ENCODE data around the gene PRKAG1.

The PRKAG1 gene

GRCh38 chr12:49049566-49050224 lies 31.1 kb upstream of the PRKAG1 start:
- DNase-seq (ENCODE audit: low read depth), result no peak

GRCh38 chr12:49048953-49049352 lies 30.4 kb upstream of the PRKAG1 start:
- DNase-seq (ENCODE audit: low read depth), result no peak

DNA sequence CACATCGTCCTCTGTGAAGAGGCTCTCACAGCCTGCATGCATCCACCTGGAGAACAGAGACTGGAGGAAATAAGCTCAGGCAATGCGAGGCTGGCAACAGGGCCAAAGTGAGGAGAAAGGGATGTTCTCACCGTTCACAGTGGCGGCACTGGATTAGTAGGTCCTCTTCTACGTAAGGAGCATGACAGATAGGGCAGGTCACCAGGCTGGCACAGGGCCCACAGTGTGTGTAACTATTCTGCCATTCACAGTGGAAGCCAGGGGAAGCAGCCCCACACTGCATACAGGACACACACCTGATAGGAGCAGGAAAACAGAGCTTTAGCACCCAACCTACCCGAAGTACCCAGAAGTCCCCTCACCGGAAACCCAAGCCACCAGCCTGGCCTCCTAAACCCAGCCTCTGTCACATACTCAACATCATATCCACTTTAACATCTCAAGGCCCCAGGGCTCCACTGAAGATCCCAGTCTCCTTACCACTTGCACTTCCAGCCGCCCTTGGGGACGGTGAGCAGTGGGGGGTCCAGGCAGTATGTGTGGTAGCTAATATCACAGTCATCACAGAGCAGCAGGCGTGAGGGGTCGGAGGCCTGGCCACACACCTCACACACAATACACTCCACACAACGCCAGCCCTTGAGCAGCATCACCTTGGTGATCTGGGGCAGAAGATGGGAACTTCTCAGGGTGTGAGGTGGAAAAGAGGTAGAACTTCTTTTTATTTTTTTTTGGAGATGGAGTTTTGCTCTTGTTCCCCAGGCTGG lies 27.7 kb upstream of the PRKAG1 start:
- DNase-seq (ENCODE audit: low read depth), result no peak

- no peak for DNase-seq (ENCODE audit: low read depth)
Measured at GRCh38 chr12:49044660-49045059, 26.1 kb upstream of the PRKAG1 start.

DNA sequence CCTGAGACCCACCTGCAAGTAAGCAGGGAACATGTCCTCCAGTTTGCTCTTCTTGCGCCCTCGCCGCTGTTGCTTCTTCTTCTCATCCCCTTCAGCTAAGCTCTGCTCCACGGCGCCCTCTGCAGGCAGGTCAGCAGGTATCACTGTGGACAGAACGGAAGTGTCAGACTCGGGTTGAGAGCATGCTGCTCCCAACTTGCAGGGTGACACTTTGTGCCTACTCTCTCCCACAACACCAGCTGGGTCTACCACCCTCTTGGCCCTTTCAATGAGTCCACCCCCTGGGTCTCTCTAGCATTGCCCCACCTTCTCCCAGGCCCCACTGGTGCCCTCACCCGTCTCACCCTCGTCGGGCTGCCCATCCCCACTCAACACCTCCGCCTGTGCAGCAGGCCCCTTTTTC lies 25.3 kb upstream of the PRKAG1 start:
- DNase-seq (ENCODE audit: low read depth), result no peak

DNA sequence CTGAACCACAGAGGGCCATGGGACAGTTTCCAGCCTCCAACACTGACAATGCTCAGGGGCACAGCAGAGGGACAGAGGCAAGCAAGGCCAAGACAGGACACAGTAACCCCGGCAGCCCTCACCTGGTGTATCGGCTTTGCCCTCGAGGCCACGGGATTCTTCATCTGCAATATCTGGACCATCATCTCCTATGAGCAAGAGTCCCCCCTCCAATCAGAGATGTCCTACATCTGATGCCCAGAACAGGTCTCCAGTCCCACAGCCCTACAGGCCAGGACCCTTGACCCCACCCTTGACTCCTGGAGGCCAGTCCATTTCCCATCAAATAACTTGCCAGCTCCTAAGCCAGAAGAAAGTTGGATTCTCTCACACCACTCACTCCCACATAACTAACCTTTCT lies 24.7 kb upstream of the PRKAG1 start:
- no peak for DNase-seq (ENCODE audit: low read depth)

DNA sequence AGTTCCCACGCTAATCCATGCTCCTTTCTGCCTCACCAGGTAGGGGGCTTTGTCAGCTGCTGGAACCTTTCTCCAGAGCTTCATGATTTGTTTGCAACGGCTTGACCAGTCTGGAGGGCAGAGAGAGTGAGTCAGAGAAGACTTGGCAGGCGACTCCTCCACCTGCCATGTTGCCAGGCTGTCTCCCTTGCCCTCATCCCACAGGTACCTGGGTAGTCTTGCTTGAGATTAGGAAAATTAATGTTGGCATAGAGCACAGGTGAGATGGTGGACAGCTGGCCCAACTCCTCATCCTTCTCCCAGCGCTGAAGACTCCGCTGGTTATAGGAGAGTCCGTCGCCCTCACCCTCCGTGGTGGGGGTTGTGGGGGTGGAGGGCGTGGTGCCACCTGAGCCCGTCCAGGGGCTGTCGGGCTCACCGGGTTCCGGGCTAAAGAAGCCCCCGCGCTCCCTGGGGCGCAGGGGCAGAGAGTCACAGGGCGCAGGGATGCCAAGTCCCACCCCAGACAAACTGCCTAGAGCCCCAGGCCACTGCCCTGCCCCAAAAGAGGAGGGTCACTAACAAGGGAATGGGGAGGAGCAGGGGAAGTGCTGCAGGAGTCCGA lies 23.4 kb upstream of the PRKAG1 start:
- DNase-seq (ENCODE audit: low read depth), result no peak

DNA sequence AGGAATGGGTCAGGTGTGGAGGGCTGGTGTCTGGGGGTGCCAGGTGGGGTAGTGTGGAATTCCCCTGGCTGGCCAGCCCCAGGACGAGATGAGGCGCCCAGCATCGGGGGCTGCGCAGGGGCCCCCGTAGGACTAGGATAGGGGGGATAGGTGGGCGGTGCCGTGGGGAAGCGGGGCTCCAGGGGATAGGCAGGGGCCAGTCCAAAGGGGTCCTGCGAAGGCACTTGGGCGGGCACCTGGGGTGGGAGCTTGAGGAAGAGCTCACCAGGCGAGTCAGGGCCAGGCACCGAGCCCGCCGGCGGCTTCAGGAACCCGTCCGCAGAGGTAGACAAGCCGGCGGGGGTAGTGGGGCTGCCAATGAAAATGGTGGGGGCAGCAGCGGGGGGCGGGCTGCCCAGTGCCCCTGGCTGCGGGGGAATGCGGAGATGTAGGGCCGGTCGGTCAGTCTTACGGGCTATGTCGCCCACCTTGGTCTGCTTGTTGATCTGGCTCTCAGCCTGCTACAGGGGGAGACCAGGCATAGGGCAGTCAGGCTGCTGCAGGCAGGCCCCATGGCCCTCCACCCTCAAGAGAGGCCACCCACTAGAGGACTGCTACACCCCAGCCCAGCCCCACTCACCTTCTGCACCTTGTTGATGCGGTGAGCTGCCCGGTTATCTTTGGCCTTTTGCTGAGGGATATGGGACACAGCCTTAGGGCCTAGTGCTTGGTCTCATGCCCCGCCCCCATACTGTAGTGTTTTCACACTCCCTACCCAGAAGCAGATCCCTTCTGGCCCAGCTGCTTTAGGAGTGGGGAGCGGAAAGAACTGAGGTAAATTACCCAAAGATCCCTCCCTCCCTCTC lies 22.7 kb upstream of the PRKAG1 start:
- no peak for DNase-seq (ENCODE audit: low read depth)

- no peak for DNase-seq (ENCODE audit: low read depth)
Measured at GRCh38 chr12:49040364-49040855, 21.8 kb upstream of the PRKAG1 start.

DNA sequence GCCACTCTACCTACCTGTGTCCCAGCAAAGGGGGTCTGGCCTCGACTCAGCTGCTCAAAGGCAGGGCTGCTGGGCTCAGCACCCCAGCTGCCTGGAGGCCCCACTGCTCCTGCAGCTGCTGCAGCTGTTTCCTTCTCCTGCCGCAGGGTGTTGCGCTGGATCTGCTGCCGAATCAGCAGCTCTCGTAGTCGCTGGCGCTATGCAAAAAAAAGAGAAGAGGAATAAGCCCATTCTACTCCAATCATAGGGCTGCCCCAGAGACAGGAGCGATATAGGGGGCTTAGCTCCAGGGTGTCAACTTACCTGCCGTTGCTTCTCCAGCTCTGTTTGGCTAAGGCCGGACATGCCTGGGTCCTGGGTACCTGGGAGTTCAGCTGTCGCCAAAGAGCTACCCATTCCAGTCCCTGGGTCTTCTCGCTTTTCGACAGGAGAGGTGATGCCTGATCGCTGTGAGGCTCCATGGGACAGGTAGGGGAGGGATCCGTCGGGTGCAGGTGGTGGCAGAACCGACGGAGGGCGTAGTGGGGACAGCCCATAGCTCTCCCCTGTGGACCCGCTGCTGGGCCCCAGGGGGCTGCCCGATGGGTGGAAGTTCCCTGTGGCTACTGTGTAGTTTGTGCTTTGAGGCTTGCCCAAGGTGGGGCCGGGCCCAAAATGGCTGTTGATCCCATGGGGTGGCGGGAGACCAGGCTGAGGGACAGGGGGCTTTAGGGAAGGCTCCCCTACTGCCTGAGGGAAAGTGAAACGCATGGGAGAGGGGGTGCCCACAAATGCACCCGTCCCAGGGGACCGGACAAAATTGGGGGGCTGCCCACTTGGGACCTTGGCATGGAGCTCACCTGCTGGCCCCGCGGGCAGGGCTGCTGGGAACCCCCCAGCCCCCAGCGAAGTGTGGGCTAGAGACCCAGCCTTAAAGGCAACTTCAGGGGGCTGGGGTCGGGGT lies 21.1 kb upstream of the PRKAG1 start:
- DNase-seq (ENCODE audit: low read depth), result no peak

DNA sequence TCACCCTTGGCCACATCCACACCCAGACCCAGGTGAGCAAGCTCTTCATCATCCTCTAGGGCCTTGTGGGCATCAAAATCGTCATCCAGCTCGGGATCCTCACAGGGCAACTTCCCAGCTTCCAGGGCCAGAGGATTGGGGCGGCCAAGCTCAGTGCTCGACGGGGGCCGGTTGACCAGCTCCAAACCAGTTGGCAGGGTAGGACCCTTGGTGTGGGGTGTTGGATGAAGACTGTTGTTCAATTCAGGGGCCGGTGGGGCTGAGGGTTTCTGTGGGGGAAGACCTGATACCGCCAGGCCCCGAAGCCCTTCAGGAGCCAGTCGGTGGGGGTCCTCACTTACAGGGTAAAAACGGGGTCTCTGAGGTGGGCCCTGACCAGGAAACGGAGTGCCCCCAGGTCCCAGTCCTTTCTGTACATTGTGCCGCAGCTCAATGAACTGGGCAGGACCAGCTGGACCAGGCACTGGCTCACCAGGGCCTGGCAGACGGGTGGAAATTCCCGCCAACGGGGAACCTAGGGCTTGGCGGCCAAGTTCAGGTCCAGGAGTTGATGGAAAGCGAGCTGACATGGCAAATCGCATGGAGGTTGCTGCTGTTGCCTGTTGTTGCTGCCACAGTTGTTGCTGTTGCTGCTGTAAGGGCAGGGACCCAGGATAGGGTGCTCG lies 19.8 kb upstream of the PRKAG1 start:
- no peak for DNase-seq (ENCODE audit: low read depth)

GRCh38 chr12:49037947-49038237 lies 19.3 kb upstream of the PRKAG1 start:
- no peak for DNase-seq (ENCODE audit: low read depth)

DNA sequence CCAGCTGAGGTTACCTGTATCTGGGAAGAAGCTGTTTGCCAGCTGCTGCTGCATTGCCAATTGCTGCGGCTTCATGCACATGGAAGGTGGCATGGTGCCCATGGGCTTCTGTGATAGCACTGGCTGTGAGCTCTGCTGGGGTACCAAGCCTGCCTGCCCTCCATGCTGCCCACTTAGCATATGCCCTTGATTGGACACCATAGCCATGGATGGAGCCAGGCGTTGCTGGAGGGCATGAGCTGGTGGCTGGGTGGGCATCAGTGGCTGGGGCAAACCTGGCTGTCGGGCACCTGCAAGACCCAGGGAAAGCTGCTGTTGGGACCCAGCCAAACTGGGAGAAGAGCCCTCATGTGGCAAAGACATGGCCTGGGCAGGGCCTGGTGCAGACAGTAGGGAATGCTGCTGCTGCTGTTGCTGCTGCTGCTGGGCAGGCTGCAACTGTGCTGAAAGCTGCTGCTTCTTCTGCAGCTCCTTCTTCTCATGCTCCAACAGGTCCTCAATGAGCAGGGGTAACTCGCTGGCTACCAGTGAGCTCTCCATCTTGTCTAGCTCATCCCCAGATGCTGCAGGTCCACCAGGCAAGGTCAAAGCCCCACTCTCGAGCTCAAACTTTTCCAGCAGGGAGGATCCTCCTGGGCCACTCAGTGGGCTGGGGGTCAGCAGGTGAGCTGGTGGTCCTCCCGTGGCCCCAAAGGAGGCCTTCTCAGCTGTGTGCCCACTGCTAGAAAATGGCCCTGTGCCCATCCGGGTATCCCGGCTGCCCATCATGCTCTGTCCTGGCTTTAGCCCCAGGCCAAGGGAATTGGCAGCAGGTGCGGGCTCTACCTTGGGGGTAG lies 18.8 kb upstream of the PRKAG1 start:
- DNase-seq (ENCODE audit: low read depth), result no peak

- DNase-seq (ENCODE audit: low read depth), result no peak
Measured at GRCh38 chr12:49036029-49036428, 17.5 kb upstream of the PRKAG1 start.

DNA sequence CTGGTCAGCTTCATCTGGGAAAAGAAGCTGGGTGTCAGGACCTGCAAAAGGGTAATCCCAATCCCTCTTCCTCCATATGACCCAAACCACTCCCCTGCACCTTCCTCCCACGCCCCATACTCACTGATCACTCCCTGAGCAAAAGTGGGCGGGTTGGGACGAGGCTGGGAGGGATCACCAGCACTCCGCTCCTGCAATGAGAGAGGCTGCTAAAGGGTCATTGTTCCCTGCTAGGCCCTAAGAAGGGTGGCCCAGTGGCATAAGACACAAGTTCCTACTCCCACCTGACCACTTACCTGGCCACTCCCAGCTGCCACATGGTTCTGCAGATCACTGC lies 15.7 kb upstream of the PRKAG1 start:
- no peak for DNase-seq (ENCODE audit: low read depth)

- DNase-seq (ENCODE audit: low read depth), result no peak
Measured at GRCh38 chr12:49033611-49034285, 15.2 kb upstream of the PRKAG1 start.

DNA sequence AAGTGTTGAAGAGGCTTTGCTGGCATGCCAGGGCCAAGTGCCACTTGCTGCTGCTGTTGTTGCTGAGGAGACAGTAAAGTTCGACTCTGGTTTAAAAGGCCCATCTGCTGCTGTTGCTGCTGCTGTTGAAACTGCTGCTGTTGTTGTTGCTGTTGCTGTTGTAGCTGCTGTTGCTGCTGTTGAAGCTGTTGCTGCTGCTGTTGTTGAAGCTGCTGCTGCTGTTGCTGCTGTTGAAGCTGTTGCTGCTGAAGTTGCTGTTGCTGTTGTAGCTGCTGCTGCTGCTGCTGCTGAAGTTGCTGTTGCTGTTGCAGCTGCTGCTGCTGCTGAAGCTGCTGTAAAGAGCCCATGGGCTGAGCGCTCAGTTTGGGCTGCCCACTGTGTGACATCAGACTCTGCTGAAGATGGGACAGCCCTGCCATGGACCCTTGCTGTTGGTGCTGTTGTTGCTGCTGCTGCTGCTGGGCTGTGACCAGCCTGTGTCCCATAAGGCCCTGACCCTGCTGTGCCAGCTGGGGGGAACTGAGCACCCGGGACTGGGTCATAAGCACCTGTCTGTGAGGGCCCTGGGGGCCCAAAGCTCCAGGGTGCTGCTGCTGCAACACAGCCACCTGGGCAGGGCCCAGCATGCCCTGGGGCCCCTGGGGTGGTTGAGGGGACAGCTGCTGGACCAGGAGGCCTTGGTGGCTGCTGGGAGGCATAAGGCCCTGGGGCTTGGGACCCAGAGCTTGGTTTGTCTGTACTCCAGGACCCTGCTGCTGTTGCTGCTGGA lies 14.3 kb upstream of the PRKAG1 start:
- no peak for DNase-seq (ENCODE audit: low read depth)

DNA sequence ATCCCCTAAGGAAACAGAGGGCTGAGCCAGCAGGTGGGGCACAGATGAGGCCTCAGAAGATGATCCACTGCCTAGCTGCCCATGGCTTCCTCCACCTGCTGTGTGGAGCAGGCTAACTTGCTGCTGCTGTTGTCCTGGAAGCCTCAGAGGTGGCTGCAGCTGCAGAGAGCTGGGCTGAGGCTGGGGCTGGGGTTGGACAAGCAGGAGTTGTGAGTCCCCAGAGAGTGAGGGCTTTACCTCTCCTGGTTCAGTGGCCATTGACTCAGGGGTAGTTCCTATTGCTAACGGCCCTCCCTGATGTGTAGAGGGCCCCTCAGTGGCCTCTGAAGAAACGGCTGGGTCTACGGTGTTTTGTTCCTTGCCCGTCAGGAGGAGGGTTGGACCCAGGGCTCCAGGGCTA lies 13.7 kb upstream of the PRKAG1 start:
- DNase-seq (ENCODE audit: low read depth), result no peak

Measured in HS-5 (cell line).